CD4-positive, alpha-beta T cell treated with Interferon alpha-2 for 1 hour (primary cell): ENCODE results near the gene SLC26A9.

ENCODE experiments used
- DNase-seq, 2 donors: peaks; one replicate each; pipeline ENCODE4 v3.0.0-alpha.2; 2020 to 2022

The SLC26A9 gene

GRCh38 chr1:205972491-205973168 is 29.4 kb upstream of the SLC26A9 start:
- no peak for DNase-seq

DNA sequence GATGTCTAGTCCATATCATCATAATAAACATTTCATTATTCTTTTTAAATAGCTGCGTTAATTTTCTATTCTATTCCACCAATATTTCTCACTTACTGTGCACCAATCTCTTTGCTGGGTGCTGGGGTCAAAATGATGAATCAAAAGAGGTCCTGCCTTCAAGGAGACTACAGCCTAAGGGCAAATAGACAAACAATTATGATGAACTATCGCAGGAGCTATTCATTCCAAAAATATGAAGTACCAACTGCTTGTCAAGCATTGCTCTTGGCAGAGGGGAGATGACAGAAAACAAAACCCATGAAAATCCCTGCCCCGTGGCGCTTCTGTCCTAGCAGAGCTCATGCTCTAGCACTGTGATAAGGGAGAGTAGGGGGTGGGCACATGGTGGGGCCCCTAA is 28.8 kb upstream of the SLC26A9 start:
- no peak for DNase-seq

DNA sequence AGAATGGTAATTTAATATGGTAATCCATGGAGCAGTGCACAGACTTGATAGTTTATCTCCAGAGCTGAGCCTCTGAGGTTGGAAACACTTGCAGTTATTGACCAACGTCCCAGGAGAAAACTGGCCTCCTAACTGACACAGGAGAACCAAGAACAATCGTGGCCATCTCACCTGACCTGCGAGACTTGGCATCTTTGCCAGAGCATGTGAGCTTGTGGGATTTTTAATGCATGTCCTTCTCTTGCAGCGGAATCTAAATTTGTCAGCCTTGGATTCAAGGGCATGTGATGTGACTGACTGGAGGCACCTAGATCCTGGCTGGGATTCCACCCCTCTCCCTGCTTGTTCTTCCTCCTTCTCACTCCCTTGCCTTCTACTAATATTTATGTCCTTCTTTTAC is 27.8 kb upstream of the SLC26A9 start:
- DNase-seq = no peak

DNA sequence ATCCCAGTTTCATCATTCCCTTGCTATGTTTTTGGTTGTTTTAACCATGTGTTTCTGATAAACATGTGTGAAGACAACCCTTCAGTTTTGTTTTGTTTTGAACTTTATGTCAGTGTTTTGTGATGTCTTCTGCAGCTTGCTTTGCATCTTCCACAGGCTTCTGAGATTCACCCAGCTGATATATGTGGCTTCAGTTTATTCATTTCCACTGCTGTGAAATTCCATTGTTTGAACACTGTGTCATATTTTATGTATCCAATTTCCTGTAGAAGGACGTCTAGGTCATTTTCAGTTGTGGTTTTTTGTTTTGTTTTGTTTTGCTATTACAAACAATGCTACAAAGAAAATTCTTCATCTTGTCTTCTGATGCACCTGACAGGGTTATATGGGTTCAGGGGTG is 27.2 kb upstream of the SLC26A9 start:
- no peak for DNase-seq

DNA sequence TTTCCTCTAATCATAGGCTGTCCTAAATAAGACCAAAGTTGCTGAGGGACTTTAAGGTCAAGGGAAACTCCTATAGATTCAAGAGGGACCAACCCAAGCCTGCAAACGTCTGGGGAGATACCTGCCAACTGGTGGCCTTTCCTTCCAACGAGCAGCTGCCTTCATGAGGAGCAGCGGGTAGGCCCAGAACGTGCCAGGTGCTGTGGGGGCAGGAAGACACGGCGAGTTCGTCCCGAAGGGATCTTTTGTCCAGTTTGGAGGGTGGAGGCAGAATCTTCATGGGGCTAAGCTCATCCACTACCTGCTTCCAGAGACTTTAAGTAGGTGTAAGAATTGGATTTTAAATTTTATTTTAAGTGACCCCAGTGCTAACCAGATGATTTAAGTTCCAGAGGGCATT is 26.0 kb upstream of the SLC26A9 start:
- DNase-seq = no peak

GRCh38 chr1:205967554-205968335 is 24.5 kb upstream of the SLC26A9 start:
- no peak for DNase-seq

GRCh38 chr1:205965036-205965884 is 22.0 kb upstream of the SLC26A9 start:
- no peak for DNase-seq

DNA sequence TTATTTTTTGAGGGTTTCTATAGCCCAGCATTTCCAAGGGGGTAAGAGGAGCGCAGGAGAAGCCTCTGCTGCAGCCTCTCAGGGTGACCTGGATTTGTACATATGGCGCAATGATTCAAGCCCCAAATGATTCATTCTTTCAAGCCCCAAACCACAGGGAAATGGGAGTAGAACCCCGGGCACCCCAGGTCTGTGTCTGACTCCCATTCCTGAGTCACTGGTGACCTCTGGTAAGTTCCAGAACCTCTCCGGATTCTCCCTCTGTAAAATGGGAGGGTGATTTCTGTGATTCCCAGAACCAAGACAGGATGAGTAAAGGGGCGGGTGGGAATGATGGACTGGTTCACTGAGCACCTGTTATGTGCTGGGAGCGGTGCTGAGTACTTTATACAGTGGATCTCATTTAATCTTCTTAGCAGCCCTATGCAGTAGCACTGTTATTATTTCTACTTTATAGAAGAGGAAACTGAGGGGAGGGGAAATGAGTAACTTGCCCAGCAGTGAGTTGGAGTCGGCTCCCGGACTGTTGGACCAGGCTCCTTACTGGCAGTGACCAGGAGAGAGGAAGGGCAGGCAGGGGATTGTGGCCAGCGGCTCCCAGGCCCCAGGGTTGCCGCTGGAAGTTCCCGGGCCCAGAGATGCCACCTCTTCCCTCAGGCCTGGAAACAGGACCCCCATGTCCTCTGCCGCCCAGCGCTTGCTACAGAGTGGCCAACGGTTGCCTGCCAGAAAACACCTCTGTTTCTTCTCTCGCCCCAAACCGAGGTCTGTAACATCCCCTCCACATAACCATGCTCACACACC is 20.3 kb upstream of the SLC26A9 start:
- DNase-seq = no peak

GRCh38 chr1:205962821-205963221 is 19.6 kb upstream of the SLC26A9 start:
- no peak for DNase-seq

DNA sequence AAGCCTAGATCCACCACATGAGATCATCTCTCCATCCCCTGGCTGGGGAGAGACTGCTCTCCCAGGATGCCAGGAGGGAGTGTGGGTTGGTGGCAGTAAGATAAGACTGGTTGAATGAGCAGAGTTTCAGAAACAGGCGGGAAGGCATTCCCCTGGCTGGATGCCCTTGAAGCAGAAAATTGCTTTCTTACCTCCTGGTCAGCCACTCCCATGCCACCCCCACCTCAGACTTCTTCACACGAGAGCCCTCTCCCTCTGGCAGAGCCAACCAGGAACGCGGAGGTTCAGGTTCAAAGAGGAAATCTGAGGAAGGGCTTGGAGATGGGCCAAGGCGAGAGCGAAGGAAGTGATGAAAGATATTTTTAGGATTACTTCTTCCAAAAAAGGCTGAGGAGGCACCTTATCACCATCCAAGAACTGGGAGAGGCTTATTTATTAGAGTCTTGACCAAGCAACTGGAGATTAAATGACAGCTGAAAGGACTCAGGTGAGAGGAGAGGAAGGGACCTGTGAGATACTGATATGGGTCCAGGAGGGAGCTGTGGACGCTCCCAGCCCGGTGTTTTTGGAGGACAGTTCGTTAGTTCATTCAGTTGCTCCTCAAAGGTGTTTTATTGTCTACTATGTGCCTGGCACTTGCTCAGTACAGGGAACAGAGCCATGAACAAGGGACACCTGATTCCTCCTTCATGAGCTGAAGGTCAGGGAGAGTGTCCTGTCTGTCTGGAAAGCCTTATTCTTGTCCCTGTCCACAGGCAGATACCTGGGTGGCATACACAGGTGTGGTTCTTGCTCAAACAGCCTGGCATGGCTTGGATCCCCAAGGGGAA is 18.9 kb upstream of the SLC26A9 start:
- no peak for DNase-seq

- DNase-seq = no peak
Observed at GRCh38 chr1:205961405-205961804, 18.1 kb upstream of the SLC26A9 start.

DNA sequence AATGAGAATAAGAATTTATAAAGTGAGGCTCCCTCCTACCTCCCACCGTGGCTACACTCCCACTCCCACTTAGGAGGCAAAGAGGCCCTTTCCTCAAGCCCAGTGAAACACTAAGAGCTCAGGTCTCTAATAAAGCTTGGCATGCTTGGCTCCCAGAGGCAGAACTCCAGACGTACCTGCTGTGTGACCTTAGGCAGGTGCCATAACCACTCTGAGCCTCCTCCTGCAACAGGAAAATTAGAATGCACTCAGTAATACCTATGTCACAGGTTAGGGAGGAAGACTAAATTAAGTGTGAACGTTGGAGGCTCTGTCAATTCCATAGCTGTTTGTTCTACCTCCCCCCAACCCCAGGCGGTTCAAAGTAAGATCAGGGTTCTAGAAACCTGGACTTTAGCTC is 16.5 kb upstream of the SLC26A9 start:
- DNase-seq = no peak

GRCh38 chr1:205955499-205955898 is 12.2 kb upstream of the SLC26A9 start:
- DNase-seq = no peak

- no peak for DNase-seq
Observed at GRCh38 chr1:205954819-205955404, 11.7 kb upstream of the SLC26A9 start.

- no peak for DNase-seq
Observed at GRCh38 chr1:205951746-205952145, 8.5 kb upstream of the SLC26A9 start.

DNA sequence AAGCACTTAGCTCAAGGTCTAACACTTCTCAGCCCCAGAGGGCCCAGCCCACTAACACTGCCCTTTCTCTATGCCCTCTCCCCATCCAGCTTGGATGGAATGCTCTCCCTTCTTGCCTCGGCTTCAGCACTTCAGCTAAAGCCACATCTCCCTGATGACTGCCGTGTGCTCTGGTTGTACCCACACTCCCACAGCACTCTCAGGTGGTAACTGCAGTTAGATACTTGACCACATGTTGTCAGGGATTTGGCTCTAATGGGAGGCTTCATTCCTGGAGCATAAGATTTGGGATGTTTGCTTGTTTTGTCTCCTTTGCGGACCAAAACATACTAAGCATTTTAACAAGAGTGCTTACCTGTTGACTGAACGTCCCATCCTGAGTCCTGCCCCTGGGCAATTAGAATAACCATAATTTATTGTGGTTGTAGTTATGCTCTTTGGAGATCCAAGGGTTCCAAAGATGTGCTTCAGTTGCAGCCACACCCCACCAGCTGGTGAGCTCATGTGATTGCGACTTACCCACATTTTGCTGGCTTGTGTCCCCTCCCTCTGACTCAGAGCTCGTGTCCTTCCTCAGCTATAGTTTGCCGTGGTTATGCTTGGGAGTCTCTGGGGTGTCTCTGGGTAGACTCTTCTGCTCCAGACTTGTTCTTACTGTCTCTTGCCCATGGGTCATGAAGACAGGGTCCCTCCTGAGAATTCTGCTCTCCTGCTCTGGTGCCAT is 7.7 kb upstream of the SLC26A9 start:
- peak in 1 of 2 donors; percentile 15 for DNase-seq

GRCh38 chr1:205950280-205950679 is 7.0 kb upstream of the SLC26A9 start:
- DNase-seq = no peak

DNA sequence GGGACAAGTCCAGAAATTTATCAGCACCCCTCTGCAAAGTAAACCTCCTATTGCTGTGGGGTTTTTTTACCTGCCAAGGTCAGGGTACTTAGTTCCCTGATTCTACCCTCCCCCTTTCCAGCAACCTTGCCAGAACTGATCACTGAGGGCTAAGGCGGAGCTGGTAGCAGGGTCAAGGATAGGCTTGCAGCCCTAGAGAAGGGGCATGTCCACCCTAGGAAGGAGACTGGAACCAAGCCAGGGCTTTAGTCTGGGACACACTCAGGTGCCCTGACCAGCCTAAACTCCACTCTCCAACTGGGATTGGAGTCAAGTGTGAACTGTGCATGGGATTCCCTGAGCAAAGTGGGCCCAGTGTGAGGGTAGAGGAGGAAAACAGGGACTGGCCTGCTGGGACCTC is 6.5 kb upstream of the SLC26A9 start:
- no peak for DNase-seq

- no peak for DNase-seq
Observed at GRCh38 chr1:205948886-205949285, 5.6 kb upstream of the SLC26A9 start.

DNA sequence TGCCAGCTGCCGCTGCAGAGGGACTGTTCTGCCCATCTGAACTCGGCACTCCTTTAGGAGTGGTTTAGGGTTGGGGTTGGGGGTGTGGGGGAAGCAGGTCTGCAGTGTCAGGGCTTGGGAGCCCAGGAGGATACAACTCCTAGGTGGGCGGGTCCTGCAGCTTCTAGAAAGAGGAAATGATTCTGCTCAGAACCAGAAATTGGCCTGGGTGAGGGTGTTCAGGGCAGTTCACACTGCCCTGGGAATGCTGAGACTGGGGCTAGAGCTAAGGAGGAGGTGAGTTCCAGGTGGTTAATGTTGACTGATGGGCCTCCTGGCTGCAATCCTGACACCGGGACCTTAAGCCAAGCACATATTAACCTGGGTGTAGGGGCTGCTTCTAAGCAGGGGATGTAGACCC is 4.8 kb upstream of the SLC26A9 start:
- no peak for DNase-seq

- no peak for DNase-seq
Observed at GRCh38 chr1:205947024-205947423, 3.8 kb upstream of the SLC26A9 start.
